H1 (cell line): Measurements from ENCODE around the gene SLAMF6. TPM values are rescaled to one million over a fixed set of nuclear protein-coding genes. Genes with fewer than 3 reads are reported as not detected.

Source experiments
- CTCF ChIA-PET: fragments of 300-600 bp; sonication (Branson Sonifier 250); formaldehyde crosslinking; loops from one replicate; lab custom pipeline; 2021; ENCODE audit not compliant: partially characterized antibody; lab: Charles Lee
- POLR2A ChIA-PET: fragments of 300-600 bp; sonication (Branson Sonifier 250); formaldehyde crosslinking; loops from one replicate; lab custom pipeline; 2021; ENCODE audit warnings: inconsistent platforms; ENCODE audit not compliant: partially characterized antibody; lab: Charles Lee
- DNase-seq, 2 experiments: peaks; one replicate each; pipeline versions ENCODE4 v3.0.0 to v3.0.0-alpha.2; 2010 to 2022; ENCODE audit warnings: low spot score in 2 of 2, low read depth in 1 of 2, mixed read lengths in 1 of 2
- FAIRE-seq: peaks from 2 replicates; lab custom pipeline; 2011; peaks lifted over from hg19 to GRCh38; lab: Jason Lieb, UNC
- H2AFZ ChIP-seq: 2 replicates; pipeline ENCODE4 v1.8.1; 2012; ENCODE audit warnings: low read length, inconsistent platforms
- H2AK5ac ChIP-seq: 2 replicates; pipeline ENCODE4 v1.6.1; 2013; ENCODE audit warnings: low read depth, low read length
- H2BK120ac ChIP-seq: replicated peaks from 2 replicates; pipeline ENCODE3; 2013; ENCODE audit warnings: low read depth, low read length, inconsistent platforms
- H2BK12ac ChIP-seq: 2 replicates; pipeline ENCODE4 v1.6.1; 2013; ENCODE audit warnings: low read depth, low read length
- H2BK15ac ChIP-seq: 2 replicates; pipeline ENCODE4 v1.6.1; 2013; ENCODE audit warnings: low read length
- H2BK20ac ChIP-seq: 2 replicates; pipeline ENCODE4 v1.6.1; 2013; ENCODE audit warnings: low read length
- H2BK5ac ChIP-seq: 2 replicates; pipeline ENCODE4 v1.6.1; 2013; ENCODE audit warnings: low read depth, low read length
- H3K14ac ChIP-seq: 2 replicates; pipeline ENCODE4 v1.6.1; 2013; ENCODE audit warnings: inconsistent platforms; ENCODE audit not compliant: insufficient read length
- H3K18ac ChIP-seq: 2 replicates; pipeline ENCODE4 v1.6.1; 2013; ENCODE audit warnings: low read length; ENCODE audit errors: extremely low read depth
- H3K23ac ChIP-seq: 2 replicates; pipeline ENCODE4 v1.6.1; 2013; ENCODE audit warnings: inconsistent platforms; ENCODE audit not compliant: insufficient read length
- H3K23me2 ChIP-seq: 2 replicates; pipeline ENCODE4 v1.6.1; 2013; ENCODE audit warnings: low read depth, low read length
- H3K27ac ChIP-seq: 2 replicates; pipeline ENCODE4 v1.6.1; 2011; ENCODE audit warnings: low read depth, low read length, inconsistent platforms
- H3K27me3 ChIP-seq, 4 experiments: replicated peaks in 1 of 4; 1 replicate in 1 of 4; 2 replicates in 3 of 4; pipeline versions ENCODE4 v1.6.1 to v1.8.1; 2011 to 2013; ENCODE audit warnings: low read length in 3 of 4, mild to moderate bottlenecking in 3 of 4, inconsistent platforms in 2 of 4, mixed read lengths in 2 of 4, moderate library complexity in 1 of 4; ENCODE audit not compliant: control insufficient read depth in 3 of 4, insufficient read depth in 3 of 4; ENCODE audit errors: extremely low read depth in 1 of 4
- H3K36me3 ChIP-seq, 4 experiments: 2 replicates each; pipeline versions ENCODE4 v1.6.1 to v1.8.1; 2011 to 2013; ENCODE audit warnings: mild to moderate bottlenecking in 4 of 4, low read length in 3 of 4, moderate library complexity in 2 of 4, control low read depth in 1 of 4, inconsistent platforms in 1 of 4; ENCODE audit not compliant: insufficient read depth in 4 of 4, control insufficient read depth in 2 of 4
- H3K4ac ChIP-seq: replicated peaks from 2 replicates; pipeline ENCODE3; 2013; ENCODE audit warnings: low read length, low read depth, mixed read lengths, inconsistent platforms; ENCODE audit not compliant: insufficient read length
- H3K4me1 ChIP-seq, 4 experiments: replicated peaks in 1 of 4; 1 replicate in 1 of 4; 2 replicates in 3 of 4; pipeline versions ENCODE4 v1.6.1 to v1.8.1; 2011 to 2013; ENCODE audit warnings: low read length in 3 of 4, inconsistent platforms in 2 of 4, mixed read lengths in 1 of 4; ENCODE audit not compliant: insufficient read depth in 4 of 4, control insufficient read depth in 3 of 4
- H3K4me2 ChIP-seq, 2 experiments: 2 replicates each; pipeline versions ENCODE4 v1.6.1 to v1.8.1; 2011 to 2013; ENCODE audit warnings: low read depth in 2 of 2, low read length in 2 of 2, control low read depth in 1 of 2, inconsistent platforms in 1 of 2, mild to moderate bottlenecking in 1 of 2; ENCODE audit not compliant: insufficient read depth in 1 of 2
- H3K4me3 ChIP-seq, 4 experiments: fragments of 200-600, 300-600 bp in 1 of 4; sonication (generic), shearing (Covaris generic), sonication (Bioruptor Twin) in 1 of 4; 2 replicates each; pipeline versions ENCODE4 v1.5.1 to v1.8.1; 2011 to 2016; ENCODE audit warnings: low read length in 4 of 4, low read depth in 3 of 4, control low read depth in 2 of 4, inconsistent platforms in 2 of 4, mild to moderate bottlenecking in 2 of 4, mixed read lengths in 1 of 4, moderate library complexity in 1 of 4; ENCODE audit not compliant: insufficient read depth in 2 of 4; ENCODE audit errors: extremely low read depth in 1 of 4
- H3K56ac ChIP-seq: replicated peaks from 2 replicates; pipeline ENCODE3; 2013; ENCODE audit warnings: low read depth, mild to moderate bottlenecking, mixed read lengths, low read length, inconsistent platforms; ENCODE audit not compliant: insufficient read length
- H3K79me1 ChIP-seq: 2 replicates; pipeline ENCODE4 v1.6.1; 2013; ENCODE audit warnings: low read depth, low read length, control low read depth
- H3K79me2 ChIP-seq, 2 experiments: 2 replicates each; pipeline versions ENCODE4 v1.6.1 to v1.8.1; 2012 to 2013; ENCODE audit warnings: low read length in 2 of 2, mild to moderate bottlenecking in 2 of 2, inconsistent platforms in 1 of 2; ENCODE audit not compliant: insufficient read depth in 2 of 2, control insufficient read depth in 1 of 2
- H3K9ac ChIP-seq, 4 experiments: replicated peaks in 1 of 4; 1 replicate in 1 of 4; 2 replicates in 3 of 4; pipeline versions ENCODE4 v1.6.1 to v1.8.1; 2011 to 2013; ENCODE audit warnings: low read depth in 3 of 4, low read length in 3 of 4, control low read depth in 2 of 4, mild to moderate bottlenecking in 2 of 4, moderate library complexity in 2 of 4, inconsistent platforms in 1 of 4; ENCODE audit errors: extremely low read depth in 1 of 4
- H3K9me3 ChIP-seq, 2 experiments: 2 replicates each; pipeline versions ENCODE4 v1.6.1 to v1.8.1; 2012 to 2013; ENCODE audit warnings: mild to moderate bottlenecking in 2 of 2, moderate library complexity in 2 of 2, control low read depth in 1 of 2, inconsistent platforms in 1 of 2, low read depth in 1 of 2, low read length in 1 of 2, mixed read lengths in 1 of 2; ENCODE audit not compliant: insufficient read depth in 2 of 2
- H4K20me1 ChIP-seq, 2 experiments: replicated peaks in 1 of 2; 2 replicates each; pipeline versions ENCODE3 to v1.8.1; 2011 to 2013; ENCODE audit warnings: inconsistent platforms in 2 of 2, low read length in 2 of 2, mild to moderate bottlenecking in 1 of 2; ENCODE audit not compliant: insufficient read depth in 2 of 2, control insufficient read depth in 1 of 2
- H4K5ac ChIP-seq: 2 replicates; pipeline ENCODE4 v1.6.1; 2013; ENCODE audit warnings: low read length, low read depth, mixed read lengths, inconsistent platforms; ENCODE audit not compliant: insufficient read length
- H4K8ac ChIP-seq: 2 replicates; pipeline ENCODE4 v1.8.0; 2013; ENCODE audit warnings: mild to moderate bottlenecking, moderate library complexity, low read length, inconsistent platforms; ENCODE audit not compliant: insufficient read depth; ENCODE audit errors: extremely low read depth
- H4K91ac ChIP-seq: replicated peaks from 2 replicates; pipeline ENCODE3; 2013; ENCODE audit warnings: low read length, mixed read lengths, inconsistent platforms; ENCODE audit not compliant: insufficient read length
- ASH2L ChIP-seq: fragments of 200-600, 300-600 bp; sonication (generic); IDR thresholded peaks from one replicate; pipeline ENCODE4 v1.7.1; 2017; ENCODE audit warnings: low read length
- CEBPB ChIP-seq: IDR thresholded peaks from 2 replicates; pipeline ENCODE4 v1.6.1; 2012; ENCODE audit warnings: low read depth, low read length
- FOSL1 ChIP-seq: IDR thresholded peaks from 2 replicates; pipeline ENCODE4 v1.6.1; 2011; ENCODE audit warnings: mild to moderate bottlenecking, low read depth, low read length, moderate library complexity; ENCODE audit not compliant: insufficient read depth
- TBP ChIP-seq: IDR thresholded peaks from 2 replicates; pipeline ENCODE4 v1.6.1; 2011; ENCODE audit warnings: low read depth, low read length, improper control_type of control experiment
- WGBS, 2 experiments: shearing (Covaris generic) in 1 of 2; methylation state at CpG; one replicate each; pipeline versions ENCODE4 v1.1.6 to v1.1.7; 2013 to 2015; ENCODE audit warnings: low lambda C conversion rate in 2 of 2, mixed read lengths in 2 of 2, inconsistent platforms in 1 of 2, low coverage in 1 of 2, missing lambda C conversion rate in 1 of 2; ENCODE audit not compliant: insufficient replicate concordance in 2 of 2, insufficient coverage in 1 of 2, insufficient read length in 1 of 2; ENCODE audit errors: extremely low coverage in 1 of 2, missing lambda C conversion rate in 1 of 2; 5-methylcytosine and 5-hydroxymethylcytosine counted together
- polyA plus RNA-seq, 7 experiments: library from polyadenylated mRNA; depleted of rRNA in 3 of 7; stranded (reverse) in 5 of 7; unstranded in 2 of 7; fragments of >200 nt in 5 of 7; fragments of 200-250 nt in 2 of 7; gene quantifications; 1 replicate in 5 of 7; 2 replicates in 1 of 7; 4 replicates in 1 of 7; pipeline versions ENCODE4 v1.2.1 to v1.2.3, GENCODE V29; 2011 to 2013; ENCODE audit warnings: missing spikeins in 2 of 7, mixed read lengths in 2 of 7
- total RNA-seq: library from RNA; stranded (reverse); fragmentation: NEBNext Ultra II Directional; extraction: Animal tissue kit (Norgen Biotek cat#: 25700); gene quantifications from 2 replicates; pipeline ENCODE4 v1.2.1, GENCODE V29; 2021

SLAMF6 gene
- total and polyA plus RNA-seq, 2 of the 8 experiments (the other 6 are each of a cell fraction or from before 2014, with no cell fraction given), result not detected

DNA sequence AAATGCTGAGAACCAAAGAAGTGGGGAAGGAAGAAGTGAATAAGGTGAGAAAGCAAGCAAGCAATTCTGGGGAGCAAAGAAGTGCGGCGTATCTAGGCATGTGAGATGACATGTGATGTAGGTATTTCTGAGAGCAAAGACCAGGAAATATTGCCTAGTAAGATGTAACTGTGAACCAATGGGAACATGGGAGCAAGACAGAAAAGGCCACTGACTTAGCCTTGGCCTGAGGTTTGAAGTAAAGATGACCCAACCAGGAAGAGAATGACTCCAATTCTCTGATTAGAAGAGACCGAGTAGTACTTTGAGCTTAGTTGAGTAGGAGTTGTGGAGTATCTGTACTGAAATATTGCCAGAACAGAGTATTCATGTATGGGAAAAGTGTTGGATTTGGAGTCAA, 31.1 kb downstream of the SLAMF6 start:
- Histone ChIP-seq H3K9ac (no peak overlapping the region), H2BK20ac (no peak overlapping the region), H2AK5ac (no peak overlapping the region), H3K23me2 (no peaks in the 10 kb centered on the region), H2BK120ac (no peak overlapping the region), H3K4me2 (no peak overlapping the region), H3K23ac (no peak overlapping the region), H2AFZ (no peak overlapping the region), H3K79me1 (no peaks in the 10 kb centered on the region), H2BK5ac (no peak overlapping the region), H3K36me3 (no peaks in the 10 kb centered on the region), H2BK15ac (no peak overlapping the region), H3K14ac (no peak overlapping the region), H4K20me1 (no peaks in the 10 kb centered on the region), H4K91ac (no peak overlapping the region), H3K4me3 (no peak overlapping the region), H4K8ac (no peak overlapping the region), H3K18ac (no peak overlapping the region), H2BK12ac (no peak overlapping the region), H3K27ac (no peak overlapping the region), H4K5ac (no peak overlapping the region), H3K4me1 (no peaks in the 10 kb centered on the region), H3K56ac (no peak overlapping the region), H3K4ac (no peak overlapping the region), H3K9me3 (no peaks in the 10 kb centered on the region), H3K27me3 (no peaks in the 10 kb centered on the region), H3K79me2 (no peaks in the 10 kb centered on the region)
- ChIA-PET CTCF (interaction anchor here (0.9 to 1.7 kb wide), 2 partner anchors 10 to 37 kb away, joined by 3 to 8 read pairs; no protein-coding TSS in a partner anchor), POLR2A (no interaction called here)
- DNase-seq (no peak), FAIRE-seq (no peak)
- 94% methylated on average over 3 of the region's 3 CpGs; no CpG with 5 or more reads in 1 of the 2 experiments for WGBS, 2 experiments
- TF ChIP-seq CEBPB (no peak), FOSL1 (no peak), TBP (no peak), ASH2L (no peak)
